A673 (cell line): ENCODE measurements around the gene FCRL1.

Experiments
- CTCF ChIP-seq: fragments of 300-800, 200-600 bp; sonication (generic); conservative IDR thresholded peaks from 2 replicates; pipeline ENCODE4 v1.5.1; 2017; ENCODE audit warnings: low read depth, mild to moderate bottlenecking, antibody characterized with exemption, low read length, moderate library complexity, mixed read lengths
- EZH2 ChIP-seq: fragments of 200-600 bp; sonication (generic); IDR thresholded peaks from 2 replicates; pipeline ENCODE4 v1.6.1; 2017; ENCODE audit warnings: borderline replicate concordance, low read depth, mild to moderate bottlenecking, mixed read lengths, antibody characterized with exemption, low read length; ENCODE audit not compliant: poor library complexity, severe bottlenecking

DNA sequence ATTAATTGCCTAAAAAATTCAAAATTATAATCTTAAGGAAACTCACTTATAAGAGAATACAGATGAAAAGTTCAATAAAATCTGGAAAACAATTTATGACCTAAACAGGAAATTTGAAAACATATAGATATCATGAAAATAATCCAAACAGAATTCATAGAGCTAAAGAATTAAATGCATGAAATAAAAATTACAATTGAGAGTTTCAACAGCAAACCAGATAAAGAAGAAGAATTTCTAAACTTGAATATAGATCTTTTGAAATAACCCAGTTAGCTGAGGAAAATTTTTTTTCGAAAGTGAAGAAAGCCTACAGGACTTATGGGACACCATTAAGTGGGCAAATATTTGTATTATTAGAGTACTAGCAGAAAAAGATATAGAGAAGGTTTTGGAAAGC, 6.7 kb downstream of the FCRL1 start:
- TF ChIP-seq CTCF (no peak), EZH2 (no peak)
